Measurements from ENCODE around the gene CIART. TPM values are rescaled to one million over a fixed set of nuclear protein-coding genes. Genes with fewer than 3 reads are reported as not detected.

The CIART gene
- total and polyA plus RNA-seq, 2 donors (not counting 3 experiments of a cell fraction or from before 2014, with no cell fraction given): 2.4 to 4.3 TPM

- intact Hi-C loops (cut with micrococcal nuclease) (no loop called here), dilution Hi-C loops (cut with MboI; ENCODE audit: extremely low pct_ligation_motif_present, low sequenced_read_pairs) (no loop called here)
- DNase-seq (ENCODE audit: low read depth, low spot score): no peak
- peaks cover 10% of the 10 kb centered on the region for H3K4me1 ChIP-seq (ENCODE audit: control insufficient read depth, extremely low read depth, insufficient read depth, low read length)
- peaks cover 0 to 1% of the 10 kb centered on the region in 2 experiments for H3K36me3 ChIP-seq (ENCODE audit: control insufficient read depth in 2 of 2, extremely low read depth in 1 of 2, insufficient read depth in 2 of 2, low read length in 2 of 2)
- H3K4me2 ChIP-seq (ENCODE audit: insufficient read depth, low read length): no peak overlapping the region
- no peak overlapping the region for H2AFZ ChIP-seq (ENCODE audit: low read depth, low read length)
- H3K9me1 ChIP-seq (replicated peaks; ENCODE audit: control insufficient read depth, extremely low read depth, insufficient read depth, low read length): no peaks in the 10 kb centered on the region
- no peak overlapping the region for H3K9ac ChIP-seq (replicated peaks; ENCODE audit: extremely low read depth, insufficient read depth, low read length)
- peaks cover 0 to 8% of the 10 kb centered on the region in 2 experiments for H3K27me3 ChIP-seq (ENCODE audit: control insufficient read depth in 2 of 2, insufficient read depth in 2 of 2, low read length in 2 of 2)
- H3K4me3 ChIP-seq (replicated peaks in 1 of 3; ENCODE audit: insufficient read depth in 1 of 3, low read depth in 1 of 3, low read length in 3 of 3): no peak overlapping the region
- no TSS peak for BruUV-seq (replicated peaks)
- H3K79me2 ChIP-seq (ENCODE audit: control insufficient read depth, insufficient read depth, low read length): no peaks in the 10 kb centered on the region
- no peak overlapping the region for H3K27ac ChIP-seq (ENCODE audit: insufficient read depth, low read depth, low read length)
- no peaks in the 10 kb centered on the region for H4K20me1 ChIP-seq (replicated peaks; ENCODE audit: control insufficient read depth, extremely low read depth, insufficient read depth, low read length)
- TF ChIP-seq MAX (IDR thresholded peaks at IDR 0.05; ENCODE audit: insufficient read depth, insufficient read length): no peak
- no peak for TF ChIP-seq EZH2 (IDR thresholded peaks at IDR 0.05; ENCODE audit: borderline replicate concordance, low read depth, low read length, severe bottlenecking)
- no peak for TF ChIP-seq POLR2AphosphoS5 (IDR thresholded peaks at IDR 0.05; ENCODE audit: insufficient read depth, low read depth, low read length)
- no peak for TF ChIP-seq MYC (IDR thresholded peaks at IDR 0.05; ENCODE audit: low read depth, low read length)
- TF ChIP-seq POLR2A (IDR thresholded peaks at IDR 0.05; ENCODE audit: low read depth, low read length): no peak
- TF ChIP-seq JUN (IDR thresholded peaks at IDR 0.05; ENCODE audit: borderline replicate concordance, insufficient read depth, insufficient read length, low read depth): no peak
- TF ChIP-seq CTCF (IDR thresholded peaks at IDR 0.05; ENCODE audit: extremely low read depth in 1 of 2, insufficient read depth in 1 of 2, low read depth in 1 of 2, low read length in 2 of 2): no peak
- no peak for TF ChIP-seq FOS (IDR thresholded peaks at IDR 0.05; ENCODE audit: borderline replicate concordance, insufficient read depth, low read length)
- H3K9me3 ChIP-seq (replicated peaks; ENCODE audit: control insufficient read depth, insufficient read depth, low read length): no peaks in the 10 kb centered on the region
- CTCF ChIA-PET: interaction anchor here (16.3 kb wide), 1 partner anchor 23 kb away, joined by 466 read pairs; the partner anchor contains the start of gene CA14
- FAIRE-seq: no peak
- POLR2A ChIA-PET: no interaction called here
Observed at GRCh38 chr1:150280138-150280707, 2.1 kb upstream of the CIART start.
